AG04449 (cell line): Measurements from ENCODE around the gene MARCHF10.

Source experiments
- CTCF ChIA-PET: fragments of 350-600 bp; formaldehyde crosslinking; extraction: SDS; loops from one replicate; lab custom pipeline; 2021; ENCODE audit warnings: antibody characterized with exemption; lab: Yijun Ruan, JAX
- POLR2A ChIA-PET: fragments of 400-600, 350-600 bp; formaldehyde crosslinking; extraction: SDS; loops from one replicate; lab custom pipeline; 2020; ENCODE audit warnings: antibody characterized with exemption, inconsistent platforms; lab: Yijun Ruan, JAX
- DNase-seq: peaks from one replicate; pipeline ENCODE4 v3.0.0-alpha.2; 2010; ENCODE audit warnings: low read depth, low spot score
- H3K4me3 ChIP-seq: 2 replicates; pipeline ENCODE4 v1.5.1; 2011; ENCODE audit warnings: low read depth, mild to moderate bottlenecking, control low read depth, low read length
- TF ChIP-seq, protein P1 (sequence below): IDR thresholded peaks from one replicate; pipeline ENCODE4 v1.5.1; 2011; ENCODE audit warnings: mild to moderate bottlenecking, moderate library complexity, low read length, control low read depth, inconsistent platforms; ENCODE audit not compliant: insufficient read depth; ENCODE audit errors: missing control alignments

Gene MARCHF10

DNA sequence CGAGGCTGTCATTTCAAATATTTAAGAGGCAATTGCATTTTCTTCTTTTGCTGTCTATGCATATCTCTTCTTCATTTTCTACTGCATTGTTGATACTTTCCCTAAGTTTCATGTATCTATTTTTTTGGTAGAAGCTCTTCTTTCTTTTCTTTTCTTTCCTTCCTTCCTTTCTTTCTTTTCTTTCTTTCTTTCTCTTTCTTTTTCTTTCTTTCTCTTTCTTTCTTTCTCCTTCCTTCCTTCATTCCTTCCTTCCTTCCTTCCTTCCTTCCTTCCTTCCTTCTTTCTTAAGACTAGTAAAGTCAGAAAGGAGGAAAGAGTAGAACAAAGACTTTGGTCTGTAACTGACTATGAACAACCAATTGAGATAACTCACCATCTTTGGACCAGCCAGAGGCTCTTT, 146.8 kb downstream of the MARCHF10 start:
- TF ChIP-seq, protein P1, sequence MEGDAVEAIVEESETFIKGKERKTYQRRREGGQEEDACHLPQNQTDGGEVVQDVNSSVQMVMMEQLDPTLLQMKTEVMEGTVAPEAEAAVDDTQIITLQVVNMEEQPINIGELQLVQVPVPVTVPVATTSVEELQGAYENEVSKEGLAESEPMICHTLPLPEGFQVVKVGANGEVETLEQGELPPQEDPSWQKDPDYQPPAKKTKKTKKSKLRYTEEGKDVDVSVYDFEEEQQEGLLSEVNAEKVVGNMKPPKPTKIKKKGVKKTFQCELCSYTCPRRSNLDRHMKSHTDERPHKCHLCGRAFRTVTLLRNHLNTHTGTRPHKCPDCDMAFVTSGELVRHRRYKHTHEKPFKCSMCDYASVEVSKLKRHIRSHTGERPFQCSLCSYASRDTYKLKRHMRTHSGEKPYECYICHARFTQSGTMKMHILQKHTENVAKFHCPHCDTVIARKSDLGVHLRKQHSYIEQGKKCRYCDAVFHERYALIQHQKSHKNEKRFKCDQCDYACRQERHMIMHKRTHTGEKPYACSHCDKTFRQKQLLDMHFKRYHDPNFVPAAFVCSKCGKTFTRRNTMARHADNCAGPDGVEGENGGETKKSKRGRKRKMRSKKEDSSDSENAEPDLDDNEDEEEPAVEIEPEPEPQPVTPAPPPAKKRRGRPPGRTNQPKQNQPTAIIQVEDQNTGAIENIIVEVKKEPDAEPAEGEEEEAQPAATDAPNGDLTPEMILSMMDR = no peak
- no peak for DNase-seq
- ChIA-PET POLR2A (no interaction called here), CTCF (interaction anchor here (1.0 to 1.5 kb wide), 2 partner anchors 9 to 10 kb away, joined by 3 to 5 read pairs; no protein-coding TSS in a partner anchor)
- no peak overlapping the region for H3K4me3 ChIP-seq

DNA sequence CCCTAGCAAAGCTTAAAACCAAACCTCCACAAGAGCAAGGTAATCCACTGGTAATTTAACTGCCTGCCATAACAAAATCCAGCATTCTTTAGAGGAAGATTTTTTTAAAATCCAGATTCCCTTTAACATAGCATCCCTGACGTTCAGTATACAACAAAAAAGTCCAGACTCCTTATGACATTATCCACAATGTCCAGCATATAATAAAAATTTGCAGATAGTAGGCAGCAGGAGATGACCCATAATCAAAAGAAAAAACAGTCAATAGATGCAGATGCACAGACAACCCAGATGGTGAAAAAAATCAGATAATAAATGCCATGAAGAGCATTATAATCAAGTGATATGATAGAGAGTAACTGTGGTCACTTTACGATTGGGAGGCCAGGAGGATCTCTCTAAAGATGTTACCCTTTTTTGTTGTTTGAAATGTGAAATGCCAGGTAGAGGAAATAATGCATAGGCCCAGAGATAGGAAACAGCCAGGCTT, 147.4 kb downstream of the MARCHF10 start:
- CTCF ChIA-PET = interaction anchor here (0.6 to 1.5 kb wide), 2 partner anchors 10 to 106 kb away, joined by 4 to 5 read pairs; no protein-coding TSS in a partner anchor
- TF ChIP-seq, protein P1 = no peak
- POLR2A ChIA-PET = no interaction called here
- no peak overlapping the region for H3K4me3 ChIP-seq
- no peak for DNase-seq

DNA sequence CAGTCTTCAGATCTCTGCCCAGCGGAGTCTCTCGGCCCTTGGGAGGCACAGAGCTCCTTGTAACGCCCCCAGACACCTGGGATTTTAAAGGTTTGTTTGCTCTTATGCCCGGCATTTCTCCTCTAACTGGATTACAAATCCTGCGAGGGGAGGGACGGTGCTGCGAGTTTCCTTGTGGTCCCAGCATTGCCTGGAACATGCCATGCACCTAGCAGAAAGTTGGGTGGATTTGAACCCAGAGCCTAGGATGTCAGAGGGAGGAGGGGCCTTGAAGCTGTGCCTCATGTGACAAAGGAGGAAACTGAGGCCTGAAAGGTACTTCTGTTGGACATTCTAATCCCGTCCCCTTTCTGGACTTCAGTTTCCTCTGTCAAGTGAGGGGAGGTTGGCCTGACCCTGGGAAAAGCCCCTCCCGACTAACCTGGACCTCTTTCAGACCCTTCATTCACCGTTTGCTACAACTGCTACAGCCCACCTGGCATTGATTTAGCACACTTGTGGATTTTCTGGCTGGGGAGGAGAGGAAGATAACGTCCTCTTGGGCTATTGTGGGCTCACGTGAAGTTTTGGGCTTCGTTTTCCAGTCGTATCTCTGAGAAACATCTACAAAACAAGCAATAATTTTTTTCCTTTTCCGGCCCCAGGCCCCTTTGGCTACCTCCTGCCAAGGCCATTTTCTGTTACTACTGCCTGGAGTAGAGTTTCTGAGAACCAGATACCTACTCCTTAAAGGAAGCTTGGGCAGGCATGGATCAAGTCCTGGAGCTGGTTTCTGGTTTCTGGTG, 149.8 kb downstream of the MARCHF10 start:
- no peak overlapping the region for H3K4me3 ChIP-seq
- POLR2A ChIA-PET = no interaction called here
- CTCF ChIA-PET = interaction anchor here (1.5 kb wide), 1 partner anchor 10 kb away, joined by 4 read pairs; no protein-coding TSS in a partner anchor
- TF ChIP-seq, protein P1 = no peak
- DNase-seq = no peak

DNA sequence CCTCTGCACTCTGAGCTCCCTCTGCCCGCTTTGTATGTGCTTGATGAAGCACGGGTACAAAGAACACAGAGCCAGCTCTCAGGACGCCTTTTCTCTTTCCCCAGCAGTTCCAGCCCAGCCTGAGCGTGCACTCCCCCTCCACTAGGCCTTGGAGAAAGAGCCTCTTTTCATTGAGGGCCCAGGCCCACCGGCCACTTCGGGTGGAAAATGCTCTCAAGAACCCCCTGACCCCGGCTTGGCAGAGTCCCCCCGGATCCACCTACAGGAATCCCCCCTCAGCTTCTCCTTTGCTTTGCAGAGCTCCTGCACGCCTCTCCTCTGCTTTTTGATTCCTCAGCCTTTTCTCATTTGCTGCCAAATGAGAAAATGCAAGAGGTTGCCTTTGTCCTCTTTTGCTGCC, 150.4 kb downstream of the MARCHF10 start:
- H3K4me3 ChIP-seq = no peak overlapping the region
- TF ChIP-seq, protein P1 = no peak
- DNase-seq = no peak
- POLR2A ChIA-PET = no interaction called here
- CTCF ChIA-PET = interaction anchor here (1.5 kb wide), 1 partner anchor 10 kb away, joined by 4 read pairs; no protein-coding TSS in a partner anchor

DNA sequence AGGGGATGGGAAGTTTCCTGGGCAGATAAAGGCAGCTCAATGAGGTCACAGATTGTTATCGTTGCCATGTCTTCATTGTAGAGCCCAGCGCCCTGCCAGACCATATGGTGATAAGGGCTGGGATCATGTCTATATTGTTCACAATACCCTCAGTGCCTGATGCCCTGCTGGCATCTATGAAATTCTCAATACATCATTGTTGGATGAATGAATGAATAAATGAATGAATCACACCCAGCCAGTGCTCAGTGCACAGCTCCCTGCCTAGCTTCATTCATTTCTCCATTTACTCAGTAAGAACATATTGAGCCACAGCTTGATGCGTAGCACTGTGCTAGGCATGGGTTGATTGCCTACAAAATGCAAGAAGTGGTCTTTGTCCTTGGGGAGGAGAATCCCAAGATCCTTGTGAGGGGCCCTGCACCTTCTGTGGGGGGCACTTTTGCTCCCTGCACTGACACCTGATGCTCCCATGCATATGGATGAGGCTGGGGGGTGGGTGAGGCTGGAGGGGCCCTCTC, 150.9 kb downstream of the MARCHF10 start:
- DNase-seq = no peak
- CTCF ChIA-PET = interaction anchor here (0.9 to 1.5 kb wide), 2 partner anchors 9 to 15 kb away, joined by 3 to 4 read pairs; no protein-coding TSS in a partner anchor
- TF ChIP-seq, protein P1 = no peak
- no peak overlapping the region for H3K4me3 ChIP-seq
- POLR2A ChIA-PET = no interaction called here

DNA sequence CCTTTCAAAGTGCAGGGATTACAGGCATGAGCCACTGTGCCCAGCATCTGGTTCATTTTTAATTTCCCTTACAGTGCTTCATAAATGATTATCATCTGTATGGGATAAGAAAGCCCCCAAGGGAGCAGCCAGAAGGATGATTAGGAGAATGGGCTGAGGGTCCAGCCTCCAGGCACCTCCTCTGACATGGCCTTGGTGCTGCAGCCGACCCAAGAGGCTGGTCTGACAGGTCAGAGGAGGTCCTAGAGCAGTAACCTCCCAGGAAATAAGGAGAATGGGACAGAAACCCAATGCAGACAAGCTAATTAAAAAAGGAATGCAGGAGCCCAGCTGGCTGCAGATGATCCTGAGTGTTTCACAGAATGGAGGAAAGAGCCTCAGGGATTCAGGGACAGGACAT, 151.7 kb downstream of the MARCHF10 start:
- no peak for DNase-seq
- POLR2A ChIA-PET = no interaction called here
- H3K4me3 ChIP-seq = no peak overlapping the region
- TF ChIP-seq, protein P1 = no peak
- CTCF ChIA-PET = interaction anchor here (0.9 to 1.5 kb wide), 2 partner anchors 8 to 15 kb away, joined by 3 to 4 read pairs; no protein-coding TSS in a partner anchor
